HCT116 (cell line): Measurements from ENCODE around the gene CSTF3. TPM values are rescaled to one million over a fixed set of nuclear protein-coding genes. Genes with fewer than 3 reads are reported as not detected.

Experiments
- ATAC-seq: fragments of 200-7000 bp; cut with Tn5 transposase; 2 replicates; pipeline ENCODE4 v1.9.1; 2020; ENCODE audit warnings: mild to moderate bottlenecking, moderate library complexity
- BruUV-seq: library from RNA; stranded (reverse); fragments of 400-500 nt; replicated peaks from 2 replicates; lab custom pipeline; 2021; lab: Mats Ljungman, UMichigan
- CTCF ChIA-PET: fragments of 300-600 bp; sonication (Branson Sonifier 250); formaldehyde crosslinking; loops from one replicate; lab custom pipeline; 2021; ENCODE audit warnings: antibody characterized with exemption; lab: Charles Lee
- POLR2A ChIA-PET: fragments of 300-600, 350-600 bp; sonication (Branson Sonifier 250); formaldehyde crosslinking; loops from one replicate; lab custom pipeline; 2021; ENCODE audit warnings: antibody characterized with exemption; lab: Charles Lee
- RAD21 ChIA-PET, 2 experiments: fragments of 300-600 bp; sonication (Branson Sonifier 250); formaldehyde crosslinking; loops; one replicate each; lab custom pipeline; 2023; ENCODE audit warnings: low total read pairs in 2 of 2; ENCODE audit not compliant: uncharacterized antibody in 2 of 2, unreplicated experiment in 2 of 2, low non-redundant PET in 1 of 2; lab: Charles Lee
- DNase-seq: peaks from one replicate; pipeline ENCODE4 v3.0.0-alpha.2; 2010; ENCODE audit warnings: low read depth, low spot score
- H2AFZ ChIP-seq: fragments of 200-600 bp; shearing (Covaris generic), sonication (generic); 2 replicates; pipeline ENCODE4 v1.6.1; 2017; ENCODE audit warnings: low read depth, mixed run types, mixed read lengths, antibody characterized with exemption, low read length; ENCODE audit not compliant: poor library complexity, severe bottlenecking
- H3K27ac ChIP-seq: 2 replicates; pipeline ENCODE4 v1.5.1; 2012; ENCODE audit warnings: low read depth, low read length
- H3K27me3 ChIP-seq: fragments of 200-600 bp; sonication (generic); 2 replicates; pipeline ENCODE4 v1.6.1; 2016; ENCODE audit warnings: mixed run types, low read length, mixed read lengths; ENCODE audit not compliant: insufficient read depth
- H3K36me3 ChIP-seq, 2 experiments: fragments of 200-500 bp in 1 of 2; fragments of 200-600 bp in 1 of 2; sonication (Bioruptor generic) in 1 of 2; sonication (generic) in 1 of 2; 2 replicates each; pipeline versions ENCODE4 v1.5.1 to v1.6.1; 2014 to 2016; ENCODE audit warnings: low read length in 2 of 2, inconsistent platforms in 1 of 2, mixed read lengths in 1 of 2, mixed run types in 1 of 2; ENCODE audit not compliant: insufficient read depth in 2 of 2, control insufficient read depth in 1 of 2
- H3K4me1 ChIP-seq, 2 experiments: fragments of 200-600 bp in 1 of 2; sonication (generic) in 1 of 2; 2 replicates each; pipeline versions ENCODE4 v1.5.1 to v1.6.1; 2012 to 2017; ENCODE audit warnings: low read length in 2 of 2, inconsistent platforms in 1 of 2, mild to moderate bottlenecking in 1 of 2, mixed read lengths in 1 of 2, mixed run types in 1 of 2, moderate library complexity in 1 of 2; ENCODE audit not compliant: insufficient read depth in 2 of 2, control insufficient read depth in 1 of 2
- H3K4me2 ChIP-seq: fragments of 200-600 bp; sonication (generic); 2 replicates; pipeline ENCODE4 v1.6.1; 2017; ENCODE audit warnings: mixed run types, low read length, mixed read lengths
- H3K4me3 ChIP-seq, 2 experiments: fragments of 200-600 bp in 1 of 2; sonication (generic) in 1 of 2; replicated peaks in 1 of 2; 2 replicates each; pipeline ENCODE4 v1.5.1; 2011 to 2016; ENCODE audit warnings: low read length in 2 of 2, control low read depth in 1 of 2, low read depth in 1 of 2, mild to moderate bottlenecking in 1 of 2, mixed read lengths in 1 of 2, mixed run types in 1 of 2
- H3K79me2 ChIP-seq: fragments of 200-600 bp; sonication (generic); 2 replicates; pipeline ENCODE4 v1.6.1; 2017; ENCODE audit warnings: mild to moderate bottlenecking, mixed run types, low read length, moderate library complexity, mixed read lengths; ENCODE audit not compliant: insufficient read depth
- H3K9ac ChIP-seq: fragments of 200-600 bp; sonication (generic); 2 replicates; pipeline ENCODE4 v1.6.1; 2016; ENCODE audit warnings: low read length, mixed read lengths
- H3K9me2 ChIP-seq: fragments of 200-600 bp; sonication (generic), shearing (Covaris generic); 2 replicates; pipeline ENCODE4 v1.6.1; 2017; ENCODE audit warnings: mixed run types, mild to moderate bottlenecking, moderate library complexity; ENCODE audit not compliant: insufficient read depth
- H3K9me3 ChIP-seq, 2 experiments: fragments of 200-500 bp in 1 of 2; fragments of 200-600 bp in 1 of 2; sonication (Bioruptor generic) in 1 of 2; sonication (generic) in 1 of 2; 2 replicates each; pipeline ENCODE4 v1.6.1; 2014 to 2017; ENCODE audit warnings: low read length in 2 of 2, mixed read lengths in 2 of 2, inconsistent platforms in 1 of 2, low read depth in 1 of 2, mild to moderate bottlenecking in 1 of 2, mixed run types in 1 of 2, moderate library complexity in 1 of 2; ENCODE audit not compliant: control insufficient read depth in 1 of 2, insufficient read depth in 1 of 2
- H4K20me1 ChIP-seq: fragments of 200-600 bp; sonication (generic), shearing (Covaris generic); 2 replicates; pipeline ENCODE4 v1.6.1; 2017; ENCODE audit warnings: mixed run types, mild to moderate bottlenecking, moderate library complexity; ENCODE audit not compliant: insufficient read depth
- ATF3 ChIP-seq: IDR thresholded peaks from 2 replicates; pipeline ENCODE4 v1.6.1; 2012
- CBX3 ChIP-seq: IDR thresholded peaks from 2 replicates; pipeline ENCODE4 v1.6.1; 2012; ENCODE audit warnings: low read depth
- CEBPB ChIP-seq: IDR thresholded peaks from 2 replicates; pipeline ENCODE4 v1.6.1; 2012; ENCODE audit warnings: low read depth
- EZH2 ChIP-seq: fragments of 200-600 bp; sonication (generic); IDR thresholded peaks from 2 replicates; pipeline ENCODE4 v1.6.1; 2017; ENCODE audit warnings: antibody characterized with exemption, mixed run types
- EZH2phosphoT487 ChIP-seq: fragments of 200-600 bp; IDR thresholded peaks from 2 replicates; pipeline ENCODE4 v1.6.1; 2018; ENCODE audit warnings: antibody characterized with exemption, borderline replicate concordance
- POLR2A ChIP-seq: IDR thresholded peaks from 2 replicates; pipeline ENCODE4 v1.7.0; 2011; ENCODE audit warnings: borderline replicate concordance; ENCODE audit not compliant: insufficient read depth, insufficient read length; ENCODE audit errors: extremely low read depth
- POLR2AphosphoS5 ChIP-seq: IDR thresholded peaks from 2 replicates; pipeline ENCODE4 v1.6.1; 2011; ENCODE audit warnings: mild to moderate bottlenecking, low read depth, low read length, moderate library complexity
- RAD21 ChIP-seq: IDR thresholded peaks from 2 replicates; pipeline ENCODE4 v1.6.1; 2012; ENCODE audit warnings: low read depth, mild to moderate bottlenecking
- SIN3A ChIP-seq: IDR thresholded peaks from 2 replicates; pipeline ENCODE4 v1.6.1; 2012; ENCODE audit warnings: low read depth
- SP1 ChIP-seq: IDR thresholded peaks from 2 replicates; pipeline ENCODE4 v1.6.1; 2012; ENCODE audit warnings: low read depth
- ZBTB33 ChIP-seq: IDR thresholded peaks from 2 replicates; pipeline ENCODE4 v1.6.1; 2011; ENCODE audit warnings: mild to moderate bottlenecking, low read length, moderate library complexity; ENCODE audit not compliant: insufficient replicate concordance; ENCODE audit errors: extremely low read depth
- ZFX ChIP-seq: fragments of 450-650 bp; IDR thresholded peaks from 2 replicates; pipeline ENCODE4 v1.6.1; 2017
- intact Hi-C: fragments of 100-400 bp; cut with micrococcal nuclease; formaldehyde crosslinking; loops from 2 replicates; pipeline ENCODE4 v1.10.0; 2022
- total RNA-seq: library from RNA; stranded (reverse); gene quantifications from one replicate; pipeline ENCODE4 v1.2.1, GENCODE V29; 2021; ENCODE audit not compliant: unreplicated experiment

The CSTF3 gene
- total RNA-seq, 1 experiment from 2014 or later: 39.3 TPM

GRCh38 chr11:33134276-33134675 is 27.0 kb downstream of the CSTF3 start:
- H3K4me3 ChIP-seq: no peak overlapping the region
- ChIA-PET POLR2A (no interaction called here), CTCF (no interaction called here), RAD21 (no interaction called here)
- no peak overlapping the region for H3K9ac ChIP-seq
- intact Hi-C loops: no loop called here
- H3K4me1 ChIP-seq: no peaks in the 10 kb centered on the region
- no TSS peak for BruUV-seq
- no peaks in the 10 kb centered on the region for H3K9me2 ChIP-seq
- ATAC-seq (no peak), DNase-seq (no peak)
- no peaks in the 10 kb centered on the region for H3K9me3 ChIP-seq
- H4K20me1 ChIP-seq: peaks cover 19% of the 10 kb centered on the region
- TF ChIP-seq CBX3 (no peak), SIN3A (no peak), SP1 (no peak), CEBPB (no peak), EZH2phosphoT487 (no peak), ZFX (no peak)
- H2AFZ ChIP-seq: no peak overlapping the region
- no peak overlapping the region for H3K4me2 ChIP-seq
- peaks cover 44% of the 10 kb centered on the region for H3K79me2 ChIP-seq
- H3K36me3 ChIP-seq: peaks cover 5 to 14% of the 10 kb centered on the region in 2 experiments; a peak in 3 of 4 replicates
- H3K27me3 ChIP-seq: no peaks in the 10 kb centered on the region
- no peak overlapping the region for H3K27ac ChIP-seq

- BruUV-seq: no TSS peak
- TF ChIP-seq EZH2phosphoT487: no peak
- no peak for TF ChIP-seq POLR2AphosphoS5
- no peak for TF ChIP-seq SP1
- TF ChIP-seq RAD21: no peak
- no peak for TF ChIP-seq ZBTB33
- no peak for TF ChIP-seq POLR2A
- no peak for TF ChIP-seq EZH2
- no peak for TF ChIP-seq ZFX
- no peak for TF ChIP-seq ATF3
- Histone ChIP-seq H4K20me1 (peaks cover 19% of the 10 kb centered on the region), H3K27me3 (no peaks in the 10 kb centered on the region), H3K4me2 (no peak overlapping the region), H3K36me3 (peaks cover 5 to 10% of the 10 kb centered on the region in 2 experiments; a peak in 3 of 4 replicates), H3K4me1 (no peaks in the 10 kb centered on the region), H2AFZ (no peak overlapping the region), H3K27ac (no peak overlapping the region), H3K9me3 (no peaks in the 10 kb centered on the region), H3K79me2 (peaks cover 39% of the 10 kb centered on the region), H3K4me3 (no peak overlapping the region), H3K9me2 (no peaks in the 10 kb centered on the region), H3K9ac (no peak overlapping the region)
- ChIA-PET POLR2A (no interaction called here), RAD21 (no interaction called here), CTCF (no interaction called here)
- intact Hi-C loops: no loop called here
- ATAC-seq (no peak), DNase-seq (no peak)
Observed at GRCh38 chr11:33133761-33134160, 27.5 kb downstream of the CSTF3 start.
